HG02840 (cell line): ENCODE results near the gene CCND1.
"Not testable (repeated sequence)": the region's sequence is repeated elsewhere in the genome, so short reads cannot be mapped to it uniquely, and the experiment has no call there.

ENCODE experiments used
- ATAC-seq: cut with Tn5 transposase; IDR thresholded peaks from one replicate; pipeline ENCODE4 v1.9.1; 2021; ENCODE audit warnings: mild to moderate bottlenecking, moderate library complexity, moderate number of reproducible peaks; ENCODE audit not compliant: unreplicated experiment, low FRiP score

CCND1 gene

DNA sequence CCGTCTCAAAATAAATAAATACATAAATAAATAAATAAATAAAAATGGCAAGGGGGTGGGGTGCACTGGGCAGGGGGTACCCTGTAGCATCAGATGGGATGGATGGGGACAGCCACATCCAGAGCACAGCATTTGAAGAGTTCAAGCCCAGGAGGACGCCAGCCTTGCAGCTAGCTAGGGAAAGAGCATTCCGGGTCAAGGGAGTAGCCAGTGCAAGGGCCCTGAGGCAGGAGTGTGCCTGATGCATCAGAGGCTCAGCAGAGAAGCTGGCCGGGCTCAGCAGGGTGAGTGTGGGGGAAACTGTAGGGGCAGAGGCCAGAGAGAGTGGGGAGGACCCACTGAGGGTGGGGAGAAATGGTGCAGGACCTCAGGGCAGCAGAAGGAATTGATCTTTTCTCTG lies 23.7 kb upstream of the CCND1 start:
- no peak for ATAC-seq

DNA sequence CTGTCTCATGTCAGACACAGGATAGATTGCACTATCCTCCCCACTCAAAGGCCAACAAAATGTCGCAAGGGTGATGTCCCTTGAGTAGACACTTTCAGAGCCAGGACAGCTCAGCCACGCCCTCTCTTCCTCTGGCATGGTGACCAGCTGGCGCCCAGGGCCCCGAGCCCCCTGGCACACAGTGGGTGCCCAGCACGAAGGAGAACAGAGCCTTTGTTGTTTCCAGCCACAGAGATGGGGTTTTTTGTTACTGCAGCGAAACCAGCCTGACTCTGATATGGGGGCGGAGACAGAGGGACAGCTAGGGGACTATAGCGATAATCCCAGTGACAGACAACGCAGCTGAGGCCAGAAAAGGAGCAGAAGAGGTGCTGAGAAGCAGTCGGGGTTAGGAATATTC lies 23.3 kb upstream of the CCND1 start:
- ATAC-seq, result no peak

DNA sequence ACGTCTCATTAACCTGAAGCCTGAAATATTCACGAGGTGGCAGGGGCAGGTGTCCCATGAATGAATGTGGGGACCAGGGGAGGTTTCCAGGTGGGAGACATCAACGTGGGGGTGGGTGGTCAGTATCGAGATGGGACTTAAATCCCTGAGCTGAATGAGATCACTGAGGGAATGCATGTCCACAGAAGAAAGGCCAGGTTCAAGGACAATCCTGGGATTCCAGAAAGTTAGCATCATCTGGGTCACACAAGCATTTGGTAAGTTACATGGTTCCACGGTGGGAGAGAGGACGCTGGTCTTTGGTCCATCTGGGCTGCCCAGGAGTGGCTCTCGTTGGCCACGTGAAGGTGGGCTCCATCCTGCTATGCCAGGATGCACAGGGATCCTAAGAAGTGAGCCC lies 22.7 kb upstream of the CCND1 start:
- no peak for ATAC-seq

DNA sequence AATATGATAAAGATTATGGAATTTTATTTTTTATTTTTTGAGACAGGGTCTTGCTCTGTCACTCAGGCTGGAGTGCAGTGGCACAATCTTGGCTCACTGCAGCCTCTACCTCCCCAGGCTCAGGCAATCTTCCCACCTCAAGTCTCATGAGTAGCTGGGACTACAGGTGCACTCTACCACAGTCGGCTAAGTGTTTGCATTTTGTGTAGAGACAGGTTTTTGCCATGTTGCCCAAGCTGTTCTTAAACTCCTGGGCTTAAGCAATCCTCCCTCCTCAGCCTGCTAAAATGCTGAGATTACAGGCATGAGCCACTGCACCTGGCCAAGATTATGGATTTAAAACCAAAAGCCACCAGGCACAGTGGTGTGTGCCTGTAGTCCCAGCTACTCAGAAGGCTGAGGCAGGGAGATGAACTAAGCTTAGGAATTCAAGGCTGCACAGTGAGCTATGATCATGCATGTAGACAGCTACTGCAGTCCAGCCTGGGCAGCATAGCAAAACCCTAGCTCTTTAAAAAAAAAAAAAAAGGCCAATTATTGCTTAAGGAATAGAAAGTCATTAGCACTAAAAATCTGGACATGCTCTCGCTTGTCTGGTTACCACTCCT lies 20.2 kb upstream of the CCND1 start:
- ATAC-seq, result no peak

DNA sequence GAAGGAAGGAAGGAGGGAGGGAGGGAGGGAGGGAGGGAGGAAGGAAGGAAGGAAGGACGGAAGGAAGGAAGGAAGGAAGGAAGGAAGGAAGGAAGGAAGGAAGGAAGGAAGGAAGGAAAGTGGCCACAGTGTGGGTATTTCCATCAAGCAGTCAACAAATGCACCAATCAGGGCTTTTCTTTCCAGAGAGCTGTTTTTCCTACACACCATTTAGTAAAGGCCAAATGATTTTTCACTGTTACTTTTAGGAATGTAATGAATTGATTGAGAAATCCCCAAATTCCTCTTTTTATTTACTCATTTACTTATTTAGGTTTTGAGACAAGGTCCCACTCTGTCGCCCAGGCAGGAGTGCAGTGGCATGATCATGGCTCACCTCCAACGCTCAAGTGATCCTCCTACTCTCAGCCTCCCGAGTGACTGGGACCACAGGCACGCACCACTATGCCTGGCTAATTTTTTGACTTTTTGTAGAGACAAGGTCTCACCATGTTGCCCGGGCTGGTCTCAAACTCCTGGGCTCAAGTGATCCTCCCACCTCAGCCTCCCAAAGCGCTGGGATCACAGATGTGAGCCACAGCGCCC lies 18.8 kb upstream of the CCND1 start:
- ATAC-seq, result not testable (repeated sequence)

DNA sequence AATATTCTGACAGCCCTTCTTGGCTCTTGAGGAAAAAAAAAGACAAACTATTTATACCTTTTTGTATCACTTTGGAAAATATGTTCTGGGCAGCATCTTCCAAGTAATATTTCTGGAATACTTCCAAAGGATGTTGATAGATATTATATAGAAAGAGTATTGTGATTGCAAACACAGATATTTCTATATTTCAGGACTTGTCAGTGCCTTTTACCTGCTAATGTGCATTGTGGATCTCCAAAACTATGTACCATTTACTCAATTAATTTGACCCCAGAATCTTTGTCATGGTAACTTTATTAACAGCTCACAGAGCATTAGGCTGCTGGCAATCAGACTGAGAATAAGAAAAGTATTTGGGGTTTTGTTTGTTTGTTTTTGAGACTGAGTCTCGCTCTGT lies 16.7 kb upstream of the CCND1 start:
- no peak for ATAC-seq

DNA sequence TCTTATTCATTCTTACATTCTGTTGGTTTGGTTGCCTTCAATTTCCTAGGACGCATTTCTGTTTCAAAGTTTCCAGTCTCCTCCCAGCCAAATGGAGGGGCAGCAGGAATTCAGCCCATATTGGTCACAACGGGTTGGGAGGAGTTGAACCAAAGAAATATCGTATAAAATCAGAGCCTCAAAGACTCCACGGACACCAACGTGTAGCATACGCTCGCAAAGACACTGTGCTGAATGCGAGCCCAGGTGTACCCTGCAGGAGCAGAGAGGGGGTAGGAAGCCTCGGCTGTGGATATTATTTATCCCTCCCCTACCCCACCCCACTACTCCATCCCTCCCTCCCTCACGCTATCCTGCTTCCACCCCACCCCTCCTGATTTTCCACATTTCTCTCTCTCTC lies 15.5 kb upstream of the CCND1 start:
- ATAC-seq, result no peak

DNA sequence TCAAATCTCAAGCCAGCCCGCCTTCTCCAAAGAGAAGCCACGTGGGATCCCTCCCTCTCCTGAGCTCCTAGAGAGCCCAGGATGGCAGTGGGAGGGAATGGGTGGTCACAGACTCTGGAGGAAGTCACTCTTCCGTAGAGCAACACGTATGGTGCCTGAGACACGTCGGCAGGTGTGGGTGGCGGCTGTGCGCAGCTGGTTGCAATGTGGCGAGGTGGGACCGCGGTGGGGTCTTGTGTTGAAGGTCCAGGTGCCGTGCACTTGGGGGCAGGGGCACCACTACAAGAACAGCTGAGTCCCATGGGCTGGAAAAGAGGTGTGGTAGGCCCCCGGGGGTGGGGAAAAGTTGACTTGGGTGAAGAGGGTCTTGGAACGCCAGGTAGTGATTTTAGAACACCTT lies 13.4 kb upstream of the CCND1 start:
- ATAC-seq, result no peak

DNA sequence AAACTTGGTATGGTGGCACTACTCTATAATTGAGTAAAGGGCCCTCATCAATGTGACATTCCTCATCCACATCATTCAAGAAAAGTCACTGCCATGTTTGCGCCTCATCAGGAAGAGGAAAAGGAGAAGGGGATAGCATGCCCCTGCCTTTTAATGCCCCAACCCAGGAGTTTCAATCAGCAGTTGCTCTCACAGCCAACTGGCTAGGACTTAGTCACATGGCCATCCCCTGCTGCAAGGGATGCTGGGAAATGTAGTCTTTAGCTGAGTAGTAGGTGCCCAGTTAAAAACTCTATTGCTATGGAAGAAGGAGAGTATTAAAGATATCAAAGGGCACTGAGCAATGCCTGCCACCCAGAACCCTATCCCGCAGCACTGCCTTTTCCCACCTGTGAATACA lies 10.9 kb upstream of the CCND1 start:
- no peak for ATAC-seq

DNA sequence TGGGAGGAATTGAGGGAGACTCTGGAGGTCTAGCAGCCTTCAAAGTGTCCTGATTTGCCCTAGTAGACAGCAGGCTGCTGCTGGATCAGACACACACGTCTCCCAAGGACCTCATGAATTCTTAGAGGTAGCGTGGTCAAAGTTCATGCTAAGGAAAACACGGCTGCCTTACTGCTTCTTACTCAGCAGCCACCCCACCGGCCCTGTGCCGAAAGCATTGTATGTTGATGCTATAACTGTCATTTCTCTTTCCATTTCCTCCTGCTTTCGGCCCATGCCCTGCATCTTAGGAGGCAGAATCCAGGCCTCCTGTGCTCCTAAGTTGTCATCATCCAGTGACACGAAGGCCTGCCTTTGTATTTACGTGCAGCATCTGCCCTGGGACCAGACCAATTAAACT lies 10.5 kb upstream of the CCND1 start:
- ATAC-seq, result no peak

DNA sequence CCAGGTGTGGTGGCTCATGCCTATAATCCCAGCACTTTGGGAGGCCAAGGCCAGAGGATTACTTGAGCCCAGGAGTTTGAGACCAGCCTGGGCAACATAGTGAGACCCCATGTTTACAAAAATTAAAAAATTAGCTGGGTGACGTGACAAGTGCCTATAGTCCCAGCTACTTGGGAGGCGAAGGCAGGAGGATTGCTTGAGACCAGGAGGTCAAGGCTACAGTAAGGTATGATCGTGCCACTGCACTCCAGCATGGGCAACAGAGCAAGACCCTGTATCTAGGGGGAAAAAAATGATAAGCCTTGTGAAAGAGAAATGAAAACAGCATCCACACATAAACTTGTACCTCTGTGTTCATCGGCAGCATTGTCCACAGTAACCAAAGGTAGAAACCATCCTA lies 8.1 kb upstream of the CCND1 start:
- ATAC-seq, result no peak

DNA sequence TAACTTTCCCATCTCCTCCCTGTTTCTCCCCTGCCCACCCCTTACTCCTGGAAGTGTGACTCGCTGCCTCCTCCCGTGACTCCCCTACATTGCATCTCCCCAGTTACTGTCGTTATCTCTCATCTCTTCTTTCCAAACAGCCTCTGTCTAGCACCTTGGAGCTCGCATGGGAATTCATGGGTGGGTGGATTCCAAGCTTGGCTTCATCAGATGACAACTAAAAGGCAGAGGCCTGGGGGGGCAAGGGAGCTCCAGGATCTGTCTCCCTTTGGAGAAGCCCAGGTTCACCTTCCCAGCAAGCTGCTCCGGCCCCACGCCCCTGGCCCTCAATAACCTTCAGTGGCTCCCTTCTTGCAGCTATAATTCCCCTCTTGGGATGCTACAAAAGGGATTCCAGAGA lies 6.9 kb upstream of the CCND1 start:
- ATAC-seq, result no peak

DNA sequence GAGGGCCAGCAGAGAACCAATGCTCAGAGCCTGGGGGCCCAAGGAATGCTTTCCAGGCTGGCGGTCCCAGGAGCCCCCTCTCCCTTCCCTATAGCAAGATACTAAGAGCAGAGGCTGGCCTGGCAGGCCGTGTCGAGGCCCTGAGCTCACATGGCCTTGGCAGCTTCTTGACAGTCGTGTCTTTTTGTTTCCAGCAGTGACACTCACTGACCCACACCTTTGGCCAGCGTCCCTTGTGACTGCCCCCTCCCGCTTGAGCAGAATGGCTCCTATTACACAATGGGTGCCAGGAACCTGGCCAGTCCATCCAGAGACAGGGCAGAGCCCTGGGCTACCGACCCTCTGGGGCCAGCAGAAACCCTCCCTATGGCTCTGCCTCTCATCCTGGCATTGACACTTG lies 6.4 kb upstream of the CCND1 start:
- no peak for ATAC-seq

DNA sequence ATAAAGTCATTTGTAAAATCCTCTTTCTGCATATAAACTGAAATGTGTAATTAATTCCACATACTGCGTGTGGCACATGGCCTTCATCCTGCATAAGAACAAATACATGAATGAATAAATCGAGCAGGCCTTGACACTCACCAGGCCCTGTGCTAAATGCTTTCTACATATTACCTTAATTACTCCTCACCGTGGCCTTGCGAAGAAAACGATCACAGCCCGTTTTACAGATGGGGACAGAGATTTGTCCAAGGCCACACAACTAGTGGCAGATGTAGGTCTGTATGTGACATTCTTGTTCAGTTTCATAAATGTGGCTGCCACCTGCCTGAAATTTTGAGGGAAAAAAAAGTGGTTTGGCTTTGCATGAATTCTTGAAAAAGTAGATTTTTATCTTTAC lies 5.8 kb upstream of the CCND1 start:
- ATAC-seq, result no peak

DNA sequence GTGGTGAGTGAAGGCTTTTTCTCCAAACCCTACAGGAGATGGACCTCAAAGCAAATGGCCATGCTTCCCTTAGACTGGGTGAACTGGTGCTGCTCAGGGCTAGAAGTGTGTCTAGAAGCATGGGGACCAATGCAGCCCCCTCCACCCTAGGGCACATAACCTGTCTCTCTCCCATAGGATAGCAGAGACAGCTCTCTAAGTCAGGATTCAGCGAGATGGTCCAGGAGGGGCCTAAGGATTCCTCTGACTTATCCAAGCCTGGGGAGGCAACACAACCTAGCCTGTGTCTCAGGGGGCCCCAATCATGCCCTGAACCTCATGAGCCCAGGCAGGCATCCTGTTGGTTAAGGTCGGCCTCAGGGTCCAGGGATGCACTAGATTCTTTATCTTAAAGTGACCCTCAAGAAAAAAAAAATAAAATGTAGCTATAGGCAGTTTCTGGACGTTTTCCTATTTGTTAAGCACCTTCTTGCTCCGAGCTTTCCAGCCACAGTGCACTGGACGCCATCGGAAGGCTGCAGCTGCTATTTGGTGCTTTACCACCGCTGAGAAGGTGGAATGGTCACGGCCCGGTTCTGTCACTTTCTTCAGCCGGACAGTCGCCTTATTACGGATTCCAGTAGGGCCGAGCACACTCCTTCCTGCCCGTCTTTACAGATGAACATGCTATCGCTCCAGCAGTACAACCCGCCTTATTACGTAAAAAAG lies 5.0 kb upstream of the CCND1 start:
- ATAC-seq, result no peak

DNA sequence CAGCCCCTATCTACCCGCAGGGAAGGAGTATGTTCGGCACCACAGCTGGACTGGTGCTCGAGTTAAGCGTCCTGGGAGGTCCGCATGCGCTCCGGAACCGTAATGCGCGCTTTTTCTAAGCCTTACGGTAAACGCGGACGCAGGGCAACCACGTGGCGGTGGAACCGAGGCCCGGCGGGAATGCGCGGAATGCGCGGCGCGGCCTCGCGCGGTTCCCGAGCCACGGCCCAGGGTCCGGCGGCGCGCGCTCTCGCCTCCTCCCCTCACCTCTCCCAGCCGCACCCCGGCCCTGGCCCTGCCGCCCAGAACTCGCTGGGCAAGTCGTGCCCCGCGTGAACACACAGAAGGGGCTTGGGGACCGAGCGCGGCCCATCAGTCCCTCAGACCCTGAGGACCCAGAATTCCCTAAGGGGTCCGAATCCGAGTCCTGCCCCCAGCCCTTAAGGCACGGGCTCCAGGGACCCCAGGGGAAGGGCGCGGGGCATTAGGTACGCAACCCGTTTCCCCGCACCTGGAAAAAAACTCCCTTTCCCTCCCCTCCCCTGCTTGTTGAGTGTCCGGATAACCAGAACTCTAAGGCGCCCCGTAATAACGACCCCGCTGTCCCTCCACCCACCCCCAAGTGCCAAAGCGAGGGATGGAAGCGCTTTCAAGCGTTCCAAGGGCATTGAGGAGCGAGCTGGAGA lies 4.3 kb upstream of the CCND1 start:
- no peak for ATAC-seq

DNA sequence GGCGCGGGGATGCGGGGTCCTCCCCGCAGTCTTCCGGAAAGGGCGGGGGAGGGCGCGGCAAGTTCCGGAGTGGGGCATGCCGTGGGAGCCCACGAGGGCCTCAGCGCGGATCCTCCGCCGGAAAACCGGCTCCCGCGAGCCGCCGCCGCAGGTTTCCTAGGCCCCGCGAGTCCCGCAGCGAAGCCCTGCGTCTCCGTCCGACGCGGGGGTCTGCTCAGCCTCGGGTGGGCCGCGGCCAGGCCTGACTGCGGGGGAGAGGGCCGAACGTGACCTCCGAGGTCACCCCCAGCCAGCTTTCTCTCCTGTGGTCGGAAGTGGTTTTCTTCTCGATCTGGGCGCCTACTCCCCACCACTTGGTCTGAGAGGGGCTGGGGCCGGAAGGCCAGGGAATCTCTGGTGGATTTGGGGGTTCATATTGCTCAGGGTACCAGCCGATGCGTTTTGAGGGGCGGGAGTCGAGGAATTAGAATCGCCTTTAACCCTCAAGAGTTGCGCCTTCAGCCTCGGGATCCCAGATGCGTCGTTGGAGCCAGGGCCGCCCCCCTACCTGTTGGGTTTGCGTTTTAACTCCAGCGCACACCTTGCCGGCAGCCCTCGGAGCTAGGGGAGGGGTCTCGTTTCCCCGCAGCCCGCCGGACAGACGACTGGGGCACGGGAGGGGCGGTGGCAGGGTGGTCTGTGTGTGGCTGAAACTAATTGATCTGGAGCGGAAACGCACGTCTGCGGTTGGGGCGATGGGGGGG lies 3.6 kb upstream of the CCND1 start:
- no peak for ATAC-seq

DNA sequence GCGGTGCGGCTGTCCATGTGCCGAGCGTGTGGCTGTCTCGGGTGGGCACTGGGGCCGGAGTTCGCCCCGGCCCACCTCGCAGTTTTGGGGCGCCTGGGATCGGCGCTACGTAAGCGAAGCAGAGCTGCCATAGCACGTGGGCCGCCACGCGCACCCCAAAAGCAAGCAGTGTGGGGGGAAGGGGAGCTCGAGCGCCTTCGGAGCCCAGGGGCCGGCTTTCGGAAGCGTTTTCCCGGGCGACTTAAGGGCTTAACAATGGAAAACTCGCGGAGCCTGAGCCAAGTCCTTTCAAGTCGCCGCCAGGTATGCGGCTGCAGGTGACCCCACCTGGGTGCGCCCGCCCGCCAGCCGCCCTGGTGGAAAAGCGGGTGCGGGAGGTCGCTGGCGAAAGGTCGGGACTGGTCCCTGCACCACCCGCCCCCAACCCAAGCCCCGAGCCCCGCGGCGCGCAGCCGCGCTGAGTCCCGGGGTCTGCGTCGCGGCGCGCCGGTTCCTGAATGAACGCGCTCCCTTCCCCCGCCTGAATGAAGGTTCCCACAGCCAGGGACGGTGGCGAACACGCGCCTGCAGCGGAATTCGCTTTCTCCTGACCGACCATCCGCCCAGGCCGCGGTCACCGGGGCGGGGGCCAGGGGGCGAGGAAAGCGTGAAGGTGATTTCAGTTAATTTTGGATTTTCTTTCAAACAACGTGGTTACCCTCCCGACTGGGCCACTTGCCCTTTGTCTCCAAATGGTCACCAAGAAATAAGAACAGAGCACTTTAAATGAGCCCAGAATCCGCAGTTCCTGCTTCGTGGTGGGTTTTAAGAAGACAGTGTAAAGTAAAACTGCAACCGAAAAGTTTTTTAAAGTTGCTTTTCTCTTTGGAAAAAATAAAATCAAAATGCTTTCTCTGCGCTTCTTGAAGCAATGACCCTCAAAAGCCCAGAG lies 2.8 kb upstream of the CCND1 start:
- no peak for ATAC-seq

DNA sequence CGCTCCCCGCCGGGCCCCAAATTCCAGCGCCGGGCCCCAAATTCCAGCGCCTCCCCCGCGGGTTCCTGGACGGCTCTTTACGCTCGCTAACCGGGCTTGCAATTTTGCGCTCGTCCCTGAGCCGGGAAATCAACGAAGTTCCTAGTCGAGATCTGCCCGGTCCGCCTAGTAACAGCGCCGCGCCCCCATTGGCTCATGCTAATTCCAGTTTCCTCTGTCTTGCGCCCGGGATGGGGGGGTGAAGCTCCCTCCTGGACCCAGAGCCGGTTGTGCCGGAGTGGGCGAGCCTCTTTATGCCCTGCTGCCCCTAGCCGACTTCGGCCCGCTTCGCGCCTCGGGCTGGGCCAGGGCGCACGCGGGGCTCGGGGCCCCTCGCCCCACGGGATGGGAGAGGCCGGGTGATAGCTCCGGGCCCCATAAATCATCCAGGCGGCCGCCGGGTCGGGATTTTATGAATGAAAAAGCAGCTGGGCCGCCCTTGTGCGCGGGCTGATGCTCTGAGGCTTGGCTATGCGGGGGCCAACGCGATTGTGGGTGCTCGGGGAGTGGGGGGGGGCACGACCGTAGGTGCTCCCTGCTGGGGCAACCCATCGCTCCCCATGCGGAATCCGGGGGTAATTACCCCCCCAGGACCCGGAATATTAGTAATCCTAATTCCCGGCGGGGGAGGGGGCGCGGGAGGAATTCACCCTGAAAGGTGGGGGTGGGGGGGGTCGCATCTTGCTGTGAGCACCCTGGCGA lies 1.8 kb upstream of the CCND1 start:
- no peak for ATAC-seq
